Fibroblast of pulmonary artery (primary cell): ENCODE results near the gene EXT2.

Experiments
- DNase-seq: peaks from one replicate; pipeline ENCODE4 v3.0.0-alpha.2; 2010; ENCODE audit warnings: low read depth
- H3K4me3 ChIP-seq: replicated peaks from 2 replicates; pipeline ENCODE4 v1.5.1; 2011; ENCODE audit warnings: low read depth, mild to moderate bottlenecking, control low read depth, low read length, moderate library complexity
- TF ChIP-seq, protein P1 (sequence below): IDR thresholded peaks from 2 replicates; pipeline ENCODE4 v1.5.1; 2011; ENCODE audit warnings: mild to moderate bottlenecking, control low read depth, low read length, inconsistent platforms; ENCODE audit errors: missing control alignments

EXT2 gene

DNA sequence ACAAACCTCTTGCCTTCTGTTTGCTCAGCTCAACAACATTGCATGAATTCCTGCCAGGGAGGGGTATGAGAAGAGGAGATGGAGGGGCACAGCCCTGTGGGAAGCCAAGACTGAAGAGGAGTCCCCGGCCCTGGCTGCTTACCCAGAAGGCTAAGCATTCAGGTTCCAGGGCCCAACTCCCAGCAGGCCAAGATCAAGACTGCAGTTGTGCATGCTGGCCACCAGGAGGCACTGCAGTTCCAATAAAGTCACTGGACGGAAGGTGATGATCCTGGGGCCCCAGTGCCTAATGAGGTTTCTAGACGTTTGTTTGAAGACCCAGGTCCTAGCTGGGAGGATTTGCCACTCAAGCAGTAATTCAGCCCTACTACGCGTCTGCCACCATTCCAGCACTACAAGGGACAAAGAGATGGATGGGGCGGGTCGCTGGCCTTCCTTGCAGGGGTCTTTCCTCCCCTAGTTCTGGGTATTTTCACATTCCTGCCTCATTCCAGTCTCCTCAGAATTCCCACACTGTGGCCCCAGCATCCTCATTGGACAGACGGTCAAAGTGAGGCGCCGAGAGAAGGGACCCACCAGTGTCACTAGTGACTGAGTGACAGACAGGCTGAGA lies 190.9 kb downstream of the EXT2 start:
- TF ChIP-seq, protein P1, sequence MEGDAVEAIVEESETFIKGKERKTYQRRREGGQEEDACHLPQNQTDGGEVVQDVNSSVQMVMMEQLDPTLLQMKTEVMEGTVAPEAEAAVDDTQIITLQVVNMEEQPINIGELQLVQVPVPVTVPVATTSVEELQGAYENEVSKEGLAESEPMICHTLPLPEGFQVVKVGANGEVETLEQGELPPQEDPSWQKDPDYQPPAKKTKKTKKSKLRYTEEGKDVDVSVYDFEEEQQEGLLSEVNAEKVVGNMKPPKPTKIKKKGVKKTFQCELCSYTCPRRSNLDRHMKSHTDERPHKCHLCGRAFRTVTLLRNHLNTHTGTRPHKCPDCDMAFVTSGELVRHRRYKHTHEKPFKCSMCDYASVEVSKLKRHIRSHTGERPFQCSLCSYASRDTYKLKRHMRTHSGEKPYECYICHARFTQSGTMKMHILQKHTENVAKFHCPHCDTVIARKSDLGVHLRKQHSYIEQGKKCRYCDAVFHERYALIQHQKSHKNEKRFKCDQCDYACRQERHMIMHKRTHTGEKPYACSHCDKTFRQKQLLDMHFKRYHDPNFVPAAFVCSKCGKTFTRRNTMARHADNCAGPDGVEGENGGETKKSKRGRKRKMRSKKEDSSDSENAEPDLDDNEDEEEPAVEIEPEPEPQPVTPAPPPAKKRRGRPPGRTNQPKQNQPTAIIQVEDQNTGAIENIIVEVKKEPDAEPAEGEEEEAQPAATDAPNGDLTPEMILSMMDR, result peak; percentile 87
- DNase-seq, result peak; percentile 68
- H3K4me3 ChIP-seq, result no peak overlapping the region

DNA sequence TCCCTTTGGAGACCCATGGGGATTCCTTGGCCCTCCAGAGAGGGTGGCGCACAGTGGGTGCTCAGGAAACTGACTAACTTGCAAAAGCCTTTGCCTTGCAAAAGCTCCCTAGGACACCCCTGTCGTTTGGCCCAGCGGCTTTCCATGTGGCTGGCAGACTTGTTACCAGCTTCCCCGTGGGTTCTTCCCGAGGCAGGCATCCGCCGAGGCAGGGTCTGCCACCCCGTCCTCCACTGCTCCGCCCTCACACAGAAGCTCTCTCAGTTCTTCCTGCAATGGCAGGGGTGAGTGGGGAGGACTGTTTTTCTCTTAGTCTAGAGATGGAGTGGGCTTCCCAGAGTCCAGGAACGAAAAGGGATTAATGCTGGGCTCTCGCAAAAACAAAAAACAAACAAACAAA lies 191.4 kb downstream of the EXT2 start:
- no peak for DNase-seq
- TF ChIP-seq, protein P1, result no peak
- no peak overlapping the region for H3K4me3 ChIP-seq

DNA sequence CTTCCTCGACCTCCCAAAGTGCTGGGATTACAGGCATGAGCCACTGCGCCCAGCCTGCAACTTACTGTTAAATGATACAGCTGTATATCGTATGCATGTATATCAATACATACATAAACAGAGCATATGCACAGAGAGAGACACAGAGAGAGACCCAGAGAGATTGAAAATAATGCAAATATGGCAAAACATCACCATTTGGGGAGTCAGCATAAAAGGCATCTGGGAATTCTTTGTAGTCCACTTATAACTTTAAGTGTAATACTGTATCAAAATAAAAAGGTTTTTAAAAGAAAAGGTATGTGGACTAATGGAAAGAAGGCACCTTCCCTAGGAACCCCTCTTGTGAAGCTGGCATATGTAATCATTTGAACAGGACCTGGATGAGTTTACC lies 192.7 kb downstream of the EXT2 start:
- no peak for DNase-seq
- H3K4me3 ChIP-seq, result no peak overlapping the region
- TF ChIP-seq, protein P1, result no peak

DNA sequence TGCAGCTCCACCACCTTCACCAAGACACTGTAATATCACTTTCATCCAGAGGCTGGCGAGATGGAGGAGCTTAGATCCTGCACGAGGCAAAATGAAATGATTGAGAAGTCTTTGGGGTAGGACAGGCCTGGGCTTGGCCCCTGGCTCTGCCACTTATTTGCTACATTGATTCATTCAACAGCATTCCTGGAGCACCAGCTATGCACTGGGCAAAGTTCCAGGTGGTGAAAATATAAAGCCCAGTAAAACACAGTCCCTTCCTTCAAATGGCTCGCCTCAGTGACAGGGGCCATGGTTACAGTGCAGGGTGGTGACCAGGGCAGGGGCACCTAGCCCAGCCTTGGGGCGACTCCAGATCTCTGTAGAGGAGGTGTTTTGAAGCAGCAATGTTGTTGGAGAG lies 194.7 kb downstream of the EXT2 start:
- TF ChIP-seq, protein P1, result no peak
- DNase-seq, result no peak

More for the DNA sequence above, 194.7 kb downstream of the EXT2 start:
- no peak overlapping the region for H3K4me3 ChIP-seq
